GM12878 (cell line): ENCODE data around the gene THBS1. TPM values are rescaled to one million over a fixed set of nuclear protein-coding genes. Genes with fewer than 3 reads are reported as not detected.

Source experiments
- ATAC-seq: fragments of 200-7000 bp; cut with Tn5 transposase; 3 replicates; pipeline ENCODE4 v1.9.1; 2020; ENCODE audit warnings: mild to moderate bottlenecking, moderate library complexity
- BruUV-seq: library from RNA; stranded (reverse); fragments of 400-500 nt; replicated peaks from 2 replicates; lab custom pipeline; 2021; lab: Mats Ljungman, UMichigan
- CTCF ChIA-PET: fragments of 300-600 bp; sonication (Branson Sonifier 250); formaldehyde crosslinking; extraction: SDS; loops from one replicate; lab custom pipeline; 2021; ENCODE audit warnings: inconsistent platforms; lab: Yijun Ruan, JAX
- POLR2A ChIA-PET: fragments of 350-600 bp; formaldehyde crosslinking; extraction: SDS; loops from one replicate; lab custom pipeline; 2021; ENCODE audit warnings: inconsistent platforms; lab: Charles Lee
- RAD21 ChIA-PET: fragments of 300-600 bp; sonication (Branson Sonifier 250); formaldehyde crosslinking; loops from one replicate; lab custom pipeline; 2023; ENCODE audit warnings: antibody characterized with exemption; ENCODE audit not compliant: unreplicated experiment; lab: Charles Lee
- SMC1A ChIA-PET: fragments of 300-600 bp; sonication (Branson Sonifier 250); formaldehyde crosslinking; loops from one replicate; lab custom pipeline; 2023; ENCODE audit not compliant: unreplicated experiment, uncharacterized antibody; lab: Charles Lee
- DNase-seq: peaks from one replicate; pipeline ENCODE4 v3.0.0-alpha.2; 2011; ENCODE audit warnings: low read depth, low spot score
- FAIRE-seq: peaks from 3 replicates; lab custom pipeline; 2011; peaks lifted over from hg19 to GRCh38; lab: Jason Lieb, UNC
- H2AFZ ChIP-seq: 2 replicates; pipeline ENCODE4 v1.6.0; 2011; ENCODE audit warnings: low read depth, low read length, control low read depth; ENCODE audit not compliant: control insufficient read depth
- H3K27ac ChIP-seq: 2 replicates; pipeline ENCODE4 v1.5.1; 2011; ENCODE audit warnings: control low read depth; ENCODE audit not compliant: control insufficient read depth, insufficient read depth
- H3K27me3 ChIP-seq, 2 experiments: replicated peaks in 1 of 2; 2 replicates each; pipeline versions ENCODE4 v1.6.0 to v1.6.1; 2011; ENCODE audit warnings: low read length in 1 of 2; ENCODE audit not compliant: control insufficient read depth in 2 of 2, insufficient read depth in 2 of 2
- H3K36me3 ChIP-seq, 2 experiments: 2 replicates each; pipeline ENCODE4 v1.5.1; 2011; ENCODE audit warnings: low read length in 1 of 2; ENCODE audit not compliant: control insufficient read depth in 2 of 2, insufficient read depth in 2 of 2
- H3K4me1 ChIP-seq: 2 replicates; pipeline ENCODE4 v1.6.1; 2011; ENCODE audit warnings: mild to moderate bottlenecking, low read length, moderate library complexity, mixed read lengths; ENCODE audit not compliant: control insufficient read depth, insufficient read depth
- H3K4me2 ChIP-seq: 2 replicates; pipeline ENCODE4 v1.6.0; 2011; ENCODE audit warnings: control low read depth; ENCODE audit not compliant: control insufficient read depth, insufficient read depth
- H3K4me3 ChIP-seq: fragments of 200-600 bp; sonication (generic); 2 replicates; pipeline ENCODE4 v1.5.1; 2016
- H3K79me2 ChIP-seq: 2 replicates; pipeline ENCODE4 v1.6.0; 2011; ENCODE audit warnings: low read length; ENCODE audit not compliant: control insufficient read depth, insufficient read depth
- H3K9ac ChIP-seq: 2 replicates; pipeline ENCODE4 v1.8.0; 2011; ENCODE audit warnings: low read length, control low read depth, mixed read lengths; ENCODE audit not compliant: control insufficient read depth, insufficient read depth
- H3K9me3 ChIP-seq: replicated peaks from 3 replicates; pipeline ENCODE4 v1.5.1; 2011; ENCODE audit warnings: mild to moderate bottlenecking, low read length; ENCODE audit not compliant: control insufficient read depth, insufficient read depth
- H4K20me1 ChIP-seq: 2 replicates; pipeline ENCODE4 v1.6.0; 2011; ENCODE audit not compliant: control insufficient read depth, insufficient read depth
- MTA2 ChIP-seq: fragments of 450-650 bp; IDR thresholded peaks from 2 replicates; pipeline ENCODE4 v1.6.1; 2016; ENCODE audit warnings: low read depth, mild to moderate bottlenecking, moderate library complexity
- RUNX3 ChIP-seq: IDR thresholded peaks from 2 replicates; pipeline ENCODE4 v1.6.1; 2012; ENCODE audit warnings: low read length, inconsistent platforms
- ZNF384 ChIP-seq: IDR thresholded peaks from 2 replicates; pipeline ENCODE4 v1.6.1; 2012; ENCODE audit warnings: low read depth, mild to moderate bottlenecking, low read length, improper control_type of control experiment, borderline replicate concordance
- WGBS: methylation state at CpG from one replicate; pipeline ENCODE4 v1.1.6; 2016; ENCODE audit warnings: low lambda C conversion rate; ENCODE audit not compliant: insufficient replicate concordance, insufficient coverage; ENCODE audit errors: missing lambda C conversion rate; 5-methylcytosine and 5-hydroxymethylcytosine counted together
- in situ Hi-C: fragments of 300-500 bp; cut with MboI; formaldehyde crosslinking; loops from 9 replicates; pipeline ENCODE4 v1.14.3; 2018; ENCODE audit warnings: mixed read lengths
- intact Hi-C: fragments of 100-400 bp; cut with micrococcal nuclease; formaldehyde crosslinking; loops from one replicate; pipeline ENCODE4 v1.14.2; 2022; ENCODE audit not compliant: unreplicated experiment
- polyA plus RNA-seq, 11 experiments: library from polyadenylated mRNA; depleted of rRNA in 4 of 11; unstranded in 6 of 11; stranded (reverse) in 5 of 11; fragments of >200 nt; fragmentation: Nextera tagmentation in 4 of 11; fragmentation: Illumina TruSeq in 1 of 11; extraction: Ambion mirVana in 4 of 11; extraction: Trizol in 1 of 11; gene quantifications; 1 replicate in 1 of 11; 2 replicates in 10 of 11; pipeline versions ENCODE4 v1.2.1 to v1.2.3, GENCODE V29; 2011 to 2016; ENCODE audit warnings: inconsistent platforms in 2 of 11, missing spikeins in 2 of 11, low read depth in 1 of 11
- total RNA-seq, 4 experiments: library from RNA; depleted of rRNA in 3 of 4; stranded (reverse); fragments of >200 nt in 3 of 4; fragmentation: Illumina TruSeq in 1 of 4; extraction: Trizol in 1 of 4; gene quantifications; 2 replicates each; pipeline versions ENCODE4 v1.2.1 to v1.2.3, GENCODE V29; 2013 to 2021
- TF ChIP-seq, protein P1 (sequence below): IDR thresholded peaks from 2 replicates; pipeline ENCODE4 v1.6.1; 2012; ENCODE audit warnings: improper control_type of control experiment, low read depth, low read length; ENCODE audit not compliant: insufficient replicate concordance

Gene THBS1
- total and polyA plus RNA-seq, 10 of the 15 experiments (the other 5 are each of a cell fraction or from before 2014, with no cell fraction given): under 0.01 to 1.5 (median 0.23) TPM; not detected in 3

DNA sequence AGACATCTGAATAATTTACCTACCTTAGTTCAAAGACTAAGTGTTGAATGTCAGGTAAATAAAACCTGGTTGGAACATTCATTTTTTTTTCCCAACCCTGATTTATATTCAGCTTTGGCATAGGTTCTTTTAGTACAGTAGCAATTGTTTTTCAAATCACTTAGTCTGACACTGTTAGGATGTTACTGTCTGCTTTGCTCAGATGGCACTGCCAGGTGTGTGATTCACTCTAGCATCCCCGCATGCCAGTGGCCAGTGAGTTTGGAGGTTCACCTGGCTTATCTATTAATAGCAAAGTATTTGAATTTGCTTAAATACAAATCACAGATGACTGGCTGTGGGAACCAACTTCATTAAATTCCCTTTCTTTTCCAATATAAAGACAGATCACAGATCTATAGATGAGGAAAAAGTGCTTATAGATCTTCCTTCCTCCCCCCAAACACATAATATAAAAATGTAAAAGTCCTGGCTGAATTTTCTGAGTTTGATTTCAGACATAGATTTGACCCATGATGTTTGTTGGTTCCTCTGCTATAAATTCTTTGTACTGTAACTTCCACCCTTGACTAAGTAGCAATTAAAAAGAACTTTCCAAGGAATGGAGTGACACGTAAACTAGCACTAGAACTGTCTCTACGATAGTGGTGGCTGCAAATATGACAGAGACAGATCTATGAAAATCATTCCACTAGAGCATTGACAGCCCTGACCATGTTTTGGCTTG is 3.9 kb downstream of the THBS1 start:
- POLR2A ChIA-PET: no interaction called here
- ATAC-seq: no peak
- TF ChIP-seq, protein P1, sequence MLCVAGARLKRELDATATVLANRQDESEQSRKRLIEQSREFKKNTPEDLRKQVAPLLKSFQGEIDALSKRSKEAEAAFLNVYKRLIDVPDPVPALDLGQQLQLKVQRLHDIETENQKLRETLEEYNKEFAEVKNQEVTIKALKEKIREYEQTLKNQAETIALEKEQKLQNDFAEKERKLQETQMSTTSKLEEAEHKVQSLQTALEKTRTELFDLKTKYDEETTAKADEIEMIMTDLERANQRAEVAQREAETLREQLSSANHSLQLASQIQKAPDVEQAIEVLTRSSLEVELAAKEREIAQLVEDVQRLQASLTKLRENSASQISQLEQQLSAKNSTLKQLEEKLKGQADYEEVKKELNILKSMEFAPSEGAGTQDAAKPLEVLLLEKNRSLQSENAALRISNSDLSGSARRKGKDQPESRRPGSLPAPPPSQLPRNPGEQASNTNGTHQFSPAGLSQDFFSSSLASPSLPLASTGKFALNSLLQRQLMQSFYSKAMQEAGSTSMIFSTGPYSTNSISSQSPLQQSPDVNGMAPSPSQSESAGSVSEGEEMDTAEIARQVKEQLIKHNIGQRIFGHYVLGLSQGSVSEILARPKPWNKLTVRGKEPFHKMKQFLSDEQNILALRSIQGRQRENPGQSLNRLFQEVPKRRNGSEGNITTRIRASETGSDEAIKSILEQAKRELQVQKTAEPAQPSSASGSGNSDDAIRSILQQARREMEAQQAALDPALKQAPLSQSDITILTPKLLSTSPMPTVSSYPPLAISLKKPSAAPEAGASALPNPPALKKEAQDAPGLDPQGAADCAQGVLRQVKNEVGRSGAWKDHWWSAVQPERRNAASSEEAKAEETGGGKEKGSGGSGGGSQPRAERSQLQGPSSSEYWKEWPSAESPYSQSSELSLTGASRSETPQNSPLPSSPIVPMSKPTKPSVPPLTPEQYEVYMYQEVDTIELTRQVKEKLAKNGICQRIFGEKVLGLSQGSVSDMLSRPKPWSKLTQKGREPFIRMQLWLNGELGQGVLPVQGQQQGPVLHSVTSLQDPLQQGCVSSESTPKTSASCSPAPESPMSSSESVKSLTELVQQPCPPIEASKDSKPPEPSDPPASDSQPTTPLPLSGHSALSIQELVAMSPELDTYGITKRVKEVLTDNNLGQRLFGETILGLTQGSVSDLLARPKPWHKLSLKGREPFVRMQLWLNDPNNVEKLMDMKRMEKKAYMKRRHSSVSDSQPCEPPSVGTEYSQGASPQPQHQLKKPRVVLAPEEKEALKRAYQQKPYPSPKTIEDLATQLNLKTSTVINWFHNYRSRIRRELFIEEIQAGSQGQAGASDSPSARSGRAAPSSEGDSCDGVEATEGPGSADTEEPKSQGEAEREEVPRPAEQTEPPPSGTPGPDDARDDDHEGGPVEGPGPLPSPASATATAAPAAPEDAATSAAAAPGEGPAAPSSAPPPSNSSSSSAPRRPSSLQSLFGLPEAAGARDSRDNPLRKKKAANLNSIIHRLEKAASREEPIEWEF: no peak
- no peak for TF ChIP-seq RUNX3
- no peak for TF ChIP-seq ZNF384
- no peak for TF ChIP-seq MTA2
- in situ Hi-C loops: loop anchor here (5.0 to 25.0 kb wide), 3 partner anchors 458 to 878 kb away; no protein-coding TSS in a partner anchor
- Histone ChIP-seq H3K9me3 (no peaks in the 10 kb centered on the region; the same call in 2 of the 3 replicates), H3K4me3 (no peak overlapping the region), H3K9ac (no peak overlapping the region), H3K27ac (no peak overlapping the region), H3K27me3 (peaks cover 4 to 5% of the 10 kb centered on the region in 2 experiments), H4K20me1 (no peaks in the 10 kb centered on the region), H3K79me2 (no peaks in the 10 kb centered on the region), H2AFZ (no peak overlapping the region), H3K4me2 (no peak overlapping the region), H3K36me3 (no peaks in the 10 kb centered on the region), H3K4me1 (no peaks in the 10 kb centered on the region)
- FAIRE-seq: no peak
- WGBS: 23% methylated on average over 3 of the region's 3 CpGs
- intact Hi-C loops: loop anchor here (5.0 kb wide), 2 partner anchors 102 to 873 kb away; no protein-coding TSS in a partner anchor
- SMC1A ChIA-PET: interaction anchor here (2.7 to 3.5 kb wide), 2 partner anchors 172 to 173 kb away, joined by 27 to 34 read pairs; no protein-coding TSS in a partner anchor
- RAD21 ChIA-PET: interaction anchor here (0.6 to 2.9 kb wide), 4 partner anchors 101 to 772 kb away, joined by 3 to 23 read pairs (median 6); no protein-coding TSS in a partner anchor
- CTCF ChIA-PET: interaction anchor here (0.9 to 8.5 kb wide), 5 partner anchors 13 to 461 kb away, joined by 3 to 68 read pairs (median 3); no protein-coding TSS in a partner anchor
- BruUV-seq: no TSS peak
- no peak for DNase-seq
